ENCODE measurements around the gene YEATS4.

GRCh38 chr12:69337311-69338090, 22.0 kb upstream of the YEATS4 start:
- TF ChIP-seq POLR2AphosphoS5 (IDR thresholded peaks at IDR 0.05; ENCODE audit: low read depth) = no peak
- TF ChIP-seq CTCF (IDR thresholded peaks at IDR 0.05; ENCODE audit: insufficient read depth, low read length) = no peak
- TF ChIP-seq REST (IDR thresholded peaks at IDR 0.05; ENCODE audit: insufficient replicate concordance, low read depth) = no peak
- no peak for TF ChIP-seq GABPA (IDR thresholded peaks at IDR 0.05; ENCODE audit: low read depth)
- no peak for TF ChIP-seq SPI1 (IDR thresholded peaks at IDR 0.05; ENCODE audit: borderline replicate concordance, low read depth)
